Measurements from ENCODE around the gene HS3ST6.
"Not testable (repeated sequence)": the region's sequence is repeated elsewhere in the genome, so short reads cannot be mapped to it uniquely, and the experiment has no call there.

The HS3ST6 gene

DNA sequence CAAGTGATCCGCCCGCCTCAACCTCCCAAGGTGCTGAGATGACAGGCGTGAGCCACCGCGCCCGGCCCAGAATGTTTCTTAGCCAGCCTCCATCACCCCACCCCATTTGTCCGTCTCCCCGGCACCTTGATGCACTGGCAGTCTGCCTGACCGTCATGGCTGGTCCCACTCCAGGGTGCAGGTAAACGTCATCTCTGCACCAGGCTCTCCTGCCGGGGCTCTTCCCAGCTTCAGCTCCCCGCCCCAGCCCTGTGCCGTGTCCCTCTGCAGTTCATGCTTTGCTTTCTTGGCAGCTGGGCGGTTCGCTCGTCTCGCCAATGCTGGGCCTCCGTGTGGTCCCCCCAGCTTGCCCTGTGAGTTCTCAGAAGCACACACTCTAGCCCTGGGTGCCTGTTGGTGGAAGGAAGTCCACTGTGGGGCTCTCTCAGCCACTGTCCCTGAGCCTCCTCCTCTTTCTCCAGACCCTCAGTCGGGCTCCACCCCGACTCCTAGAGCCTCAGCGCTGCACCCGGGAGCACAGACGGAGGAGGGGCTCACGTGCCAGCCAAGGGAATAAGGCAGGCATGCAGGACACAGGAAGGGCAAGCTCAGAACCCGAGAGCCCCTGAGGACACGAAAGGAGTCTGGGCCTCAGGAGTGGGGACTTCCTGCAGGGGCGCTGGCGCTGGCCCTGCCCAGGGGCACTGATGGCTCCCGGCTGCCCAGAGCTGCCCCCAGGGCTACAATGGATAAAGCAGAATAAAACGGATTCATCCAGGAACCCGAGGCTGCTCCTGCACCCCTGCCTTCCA is 12.0 kb downstream of the HS3ST6 start:
- no peak for DNase-seq

DNA sequence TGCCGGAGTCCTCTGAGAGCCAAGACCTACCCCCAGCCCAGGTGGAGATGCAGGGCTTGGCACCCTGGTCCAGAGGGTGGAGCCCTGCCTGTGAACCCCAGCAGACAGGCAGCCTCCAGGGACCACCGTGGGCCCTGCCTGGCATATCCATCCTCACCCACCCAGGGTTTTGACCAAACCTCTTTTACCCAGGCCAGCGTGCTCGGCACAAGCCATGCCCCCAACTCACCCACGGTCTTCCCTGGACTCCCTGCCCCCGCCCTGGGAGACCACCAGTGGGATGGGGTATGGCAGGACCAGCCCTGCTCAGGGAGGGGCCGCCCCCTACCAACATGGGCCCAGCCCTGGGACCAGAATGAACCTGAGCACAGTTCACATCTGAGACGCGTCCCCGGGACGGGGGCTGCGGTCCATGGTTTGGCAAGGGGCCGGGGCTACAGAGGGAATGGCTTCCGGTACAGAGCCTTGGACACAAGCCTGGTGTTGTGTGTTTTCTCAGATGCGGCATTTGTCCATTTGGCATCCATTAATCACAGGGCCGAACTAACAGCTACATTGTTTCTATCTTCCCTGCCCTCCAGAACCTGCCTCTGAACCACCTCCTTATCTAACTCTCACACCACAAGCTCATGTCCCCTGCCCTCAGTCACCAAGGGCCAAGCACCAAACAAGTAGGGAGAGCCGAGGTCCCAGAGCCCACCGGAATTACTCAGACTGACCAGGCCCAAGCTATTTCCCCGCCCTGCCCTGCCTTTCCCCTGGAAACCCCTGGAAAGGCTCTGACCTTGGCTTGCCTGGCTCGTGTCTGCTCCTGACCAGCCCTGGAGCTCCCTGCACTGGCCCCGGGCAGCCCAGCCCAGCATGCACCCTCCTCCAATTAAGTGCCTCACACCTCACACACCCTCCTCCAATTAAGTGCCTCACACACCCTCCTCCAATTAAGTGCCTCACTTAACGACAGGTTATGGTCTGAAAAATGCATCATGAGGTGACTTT is 14.1 kb downstream of the HS3ST6 start:
- DNase-seq = no peak

DNA sequence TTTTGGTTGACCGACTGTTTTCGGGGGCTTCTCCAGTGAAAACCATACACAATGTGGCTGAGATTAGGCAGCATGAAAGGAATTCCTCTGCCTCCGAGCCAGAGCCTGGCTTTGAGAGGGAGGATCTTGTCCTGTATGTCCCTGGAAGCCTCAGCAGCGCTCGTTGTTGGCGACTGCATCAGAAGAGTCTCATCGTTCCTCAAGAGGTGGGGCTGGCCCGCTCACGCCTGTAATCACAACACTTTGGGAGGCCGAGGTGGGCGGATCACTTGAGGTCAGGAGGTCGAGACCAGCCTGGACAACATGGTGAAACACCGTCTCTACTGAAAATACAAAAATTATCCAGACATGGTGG is 15.0 kb downstream of the HS3ST6 start:
- DNase-seq = no peak

DNA sequence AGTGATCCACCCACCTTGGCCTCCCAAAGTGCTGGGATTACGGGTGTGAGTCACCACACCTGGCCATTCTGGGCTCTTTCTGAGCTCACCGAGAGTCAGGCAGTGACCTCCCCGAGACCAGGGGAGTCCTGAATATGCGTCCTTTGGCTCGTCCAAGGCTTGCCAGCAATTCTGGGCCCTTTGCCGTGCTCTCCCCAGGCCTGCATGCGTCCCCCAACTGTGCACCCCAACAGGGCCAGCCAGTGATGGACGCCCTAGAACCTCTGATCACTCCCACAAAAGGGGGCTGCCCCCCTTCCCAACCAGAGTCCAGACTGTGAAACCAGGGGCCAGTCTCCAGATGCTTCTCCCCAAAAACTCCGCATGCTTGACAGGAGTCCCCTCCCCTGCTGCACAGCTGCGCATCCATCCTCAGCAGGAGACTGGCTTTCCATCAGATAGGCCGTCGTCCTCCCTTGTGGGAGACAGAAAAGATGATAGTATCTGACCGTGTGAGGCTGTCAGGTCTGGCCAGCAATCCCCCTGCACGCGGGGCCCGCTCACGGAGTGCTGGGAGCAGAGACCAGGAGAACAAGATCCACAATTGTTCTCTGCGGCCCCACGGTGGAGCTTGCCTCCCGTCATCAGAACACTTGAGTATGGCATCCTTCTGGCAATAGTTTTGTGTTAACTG is 15.5 kb downstream of the HS3ST6 start:
- no peak for DNase-seq

DNA sequence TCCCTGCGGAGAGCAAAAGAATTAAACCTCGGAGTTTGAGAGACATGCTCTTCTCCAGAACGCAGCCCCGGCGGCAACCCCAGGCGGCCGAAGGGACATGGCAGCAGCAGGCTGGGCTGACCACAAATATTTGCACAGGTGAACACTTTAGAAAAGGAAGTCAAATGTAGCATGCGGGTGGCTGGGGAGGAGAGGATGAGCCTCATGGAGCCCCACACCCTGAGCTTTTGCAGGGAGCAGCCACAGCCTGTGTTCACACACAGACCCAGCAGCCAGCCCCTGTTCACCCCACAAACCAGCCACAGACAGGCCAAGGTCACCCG is 17.8 kb downstream of the HS3ST6 start:
- DNase-seq = no peak

DNA sequence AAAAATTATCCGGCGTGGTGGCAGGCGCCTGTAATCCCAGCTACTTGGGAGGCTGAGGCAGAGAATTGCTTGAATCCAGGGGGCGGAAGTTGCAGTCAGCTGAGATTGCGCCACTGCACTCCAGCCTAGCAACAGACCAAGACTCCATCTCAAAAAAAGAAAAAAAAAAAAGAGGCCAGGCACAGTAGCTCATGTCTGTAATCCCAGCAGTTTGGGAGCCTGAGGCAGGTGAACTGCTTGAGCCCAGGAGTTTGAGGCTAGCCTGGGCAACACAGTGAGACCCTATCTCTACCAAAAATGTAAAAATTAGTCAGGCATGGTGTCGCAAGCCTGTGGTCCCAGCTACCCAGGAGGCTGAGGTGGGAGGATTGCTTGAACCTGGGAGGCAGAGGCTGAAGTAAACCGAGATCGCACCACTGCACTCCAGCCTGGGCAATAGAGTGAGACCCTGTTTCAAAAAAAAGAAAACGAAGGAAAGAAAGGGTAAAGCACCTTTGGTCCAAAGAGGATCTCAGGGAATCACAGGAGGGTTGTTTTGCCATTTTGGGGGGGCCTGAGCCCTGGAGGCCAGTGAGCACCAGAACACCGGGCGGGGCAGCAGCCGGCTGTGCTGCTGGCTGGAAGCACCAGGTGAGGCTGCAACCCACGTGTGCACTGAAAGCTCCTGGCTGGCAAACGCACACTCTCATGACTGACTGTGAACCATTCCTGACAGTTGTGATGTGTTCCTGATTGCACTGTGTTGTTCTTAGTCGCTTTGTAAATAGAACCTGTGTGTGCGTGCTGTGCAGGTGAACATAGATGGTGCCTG is 18.4 kb downstream of the HS3ST6 start:
- DNase-seq = peak; percentile 93

DNA sequence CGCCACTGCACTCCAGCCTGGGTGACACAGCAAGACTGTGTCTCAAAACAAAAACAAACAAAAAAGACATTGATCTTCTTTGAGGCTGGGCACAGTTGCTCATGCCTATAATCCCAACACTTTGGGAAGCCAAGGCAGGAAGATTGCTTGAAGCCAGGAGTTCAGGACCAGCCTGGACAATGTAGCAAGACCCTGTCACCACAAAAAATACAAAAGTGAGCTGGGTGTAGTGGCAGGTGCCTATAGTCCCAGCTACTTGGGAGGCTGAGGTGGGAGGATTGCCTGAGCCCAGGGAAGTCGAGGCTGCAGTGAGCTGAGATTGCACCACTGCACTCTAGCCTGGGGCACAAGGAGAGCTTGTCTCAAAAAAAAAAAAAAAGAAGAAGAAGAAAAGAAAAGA is 20.5 kb downstream of the HS3ST6 start:
- not testable (repeated sequence) for DNase-seq

DNA sequence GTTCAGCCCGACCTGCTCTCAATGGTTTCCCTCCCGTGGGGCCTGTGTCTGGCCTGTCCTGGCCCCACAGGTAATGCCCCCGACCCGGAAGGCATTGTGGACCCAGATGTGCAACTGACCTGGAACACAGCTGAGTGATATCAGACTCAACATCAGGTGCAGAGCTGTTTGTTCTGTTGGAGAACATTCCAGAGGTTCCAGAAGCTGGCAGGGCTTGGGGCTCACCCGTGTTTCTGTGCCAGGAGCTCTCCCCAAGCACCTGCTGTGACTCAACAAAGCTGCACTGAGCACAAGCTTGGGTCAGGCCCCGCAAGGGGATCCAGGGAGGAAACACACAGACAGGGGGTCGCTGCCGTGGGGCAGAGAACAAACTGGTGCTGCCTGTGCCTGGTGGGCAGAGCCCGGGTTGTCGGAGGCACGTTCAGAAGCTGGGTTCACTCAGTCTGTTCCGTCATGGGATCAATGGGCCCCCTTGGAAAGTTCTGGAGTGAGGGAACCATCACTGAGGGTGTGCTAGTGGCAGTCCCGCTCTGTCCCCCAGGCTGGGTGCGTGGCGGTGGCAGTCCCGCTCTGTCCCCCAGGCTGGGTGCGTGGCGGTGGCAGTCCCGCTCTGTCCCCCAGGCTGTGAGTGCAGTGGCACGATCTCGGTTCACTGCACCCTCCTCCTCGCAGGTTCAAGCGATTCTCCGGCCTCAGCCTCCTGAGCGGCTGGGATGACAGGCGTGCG is 22.1 kb downstream of the HS3ST6 start:
- no peak for DNase-seq

DNA sequence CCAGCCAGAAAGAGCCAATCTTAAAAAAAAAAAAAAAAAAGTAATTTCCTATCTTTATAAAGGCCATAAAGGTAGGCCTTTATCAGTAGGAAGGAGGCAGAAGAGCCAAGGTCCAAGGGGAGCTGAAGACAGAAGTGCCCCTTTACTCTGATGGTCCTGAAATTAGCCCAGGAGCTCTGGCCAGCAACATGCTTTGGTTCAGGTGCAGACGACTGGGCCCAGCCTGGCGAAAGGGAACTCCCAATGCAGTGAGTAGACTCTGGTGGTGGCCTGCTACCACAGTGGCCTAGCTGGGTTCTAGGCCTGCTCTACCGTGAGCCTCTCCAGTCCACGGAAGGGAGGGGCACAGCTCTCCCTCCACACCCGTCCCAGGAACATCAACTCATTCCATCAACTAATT is 23.1 kb downstream of the HS3ST6 start:
- no peak for DNase-seq

DNA sequence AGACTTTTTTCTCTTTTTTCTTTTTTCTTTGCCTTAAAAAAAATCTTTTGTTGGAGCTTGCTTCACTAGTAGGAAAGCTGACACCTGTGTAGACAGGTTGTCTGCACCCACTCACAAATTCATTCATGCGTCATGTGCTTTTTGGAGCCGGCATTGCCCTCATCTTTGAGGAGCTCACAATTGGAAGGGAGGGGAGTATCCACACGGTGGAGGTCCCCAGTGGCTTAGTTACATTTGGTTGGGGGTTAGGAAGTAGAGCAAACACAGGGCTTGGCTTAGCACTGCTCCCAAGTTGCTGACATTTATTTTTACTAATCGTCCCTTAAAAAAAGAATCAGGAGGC is 27.5 kb downstream of the HS3ST6 start:
- no peak for DNase-seq

DNA sequence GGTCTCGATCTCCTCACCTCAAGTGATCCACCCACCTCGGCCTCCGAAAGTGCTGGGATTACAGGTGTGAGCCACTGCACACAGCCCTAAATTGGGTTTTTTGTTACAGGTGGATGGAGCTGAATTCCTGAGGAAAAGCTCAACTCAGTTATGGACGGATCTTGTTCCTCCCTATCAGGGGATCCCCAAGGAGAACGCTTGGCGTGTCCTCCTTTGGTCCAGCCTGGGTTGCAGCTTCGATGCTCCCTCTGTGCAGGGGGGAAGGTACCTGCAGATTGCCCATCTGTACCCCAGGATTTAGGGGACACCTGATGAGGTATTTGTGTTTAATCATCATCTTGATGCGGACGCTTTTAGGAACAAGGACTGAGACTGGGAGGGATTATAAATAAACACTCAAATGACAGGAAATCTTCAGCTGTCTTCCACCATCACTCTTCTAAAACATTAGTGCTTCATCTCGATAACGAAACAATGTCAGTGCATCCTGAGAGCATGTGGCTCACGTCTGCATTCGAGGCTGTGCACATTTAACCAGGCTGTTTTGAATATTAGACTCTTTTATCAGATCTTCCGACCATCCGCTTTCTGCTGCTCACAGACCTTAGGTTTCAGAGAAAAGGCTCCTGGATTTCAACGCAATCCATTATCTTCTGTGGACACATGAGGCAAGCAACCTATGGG is 28.0 kb downstream of the HS3ST6 start:
- DNase-seq = no peak

DNA sequence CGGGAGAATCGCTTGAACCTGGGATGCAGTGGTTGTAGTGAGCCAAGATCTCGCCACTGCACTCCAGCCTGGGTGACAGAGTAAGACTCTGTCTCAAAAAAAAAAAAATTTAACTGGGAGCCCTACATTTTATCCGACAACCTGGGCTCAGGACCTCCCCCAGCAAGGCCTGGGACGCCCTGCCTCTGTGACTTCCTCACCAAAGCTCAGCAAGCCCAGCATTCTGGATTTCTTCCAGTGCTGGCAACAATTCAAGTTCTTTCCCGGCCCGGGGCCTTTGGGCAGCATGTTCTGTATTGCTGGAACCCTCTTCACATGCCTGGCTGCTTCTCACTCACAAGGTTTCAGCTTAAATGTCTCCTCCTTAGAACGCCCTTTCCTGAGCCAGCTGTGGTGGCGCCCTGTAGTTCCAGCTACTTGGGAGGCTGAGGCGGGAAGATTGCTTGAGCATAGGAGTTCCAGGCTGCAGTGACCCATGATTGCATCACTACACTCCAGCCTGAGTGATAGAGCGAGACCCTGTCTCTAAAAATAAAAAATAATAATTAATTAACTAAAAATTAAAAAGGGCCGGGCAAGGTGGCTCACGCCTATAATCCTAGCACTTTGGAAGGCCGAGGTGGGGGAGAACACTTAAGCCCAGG is 30.4 kb downstream of the HS3ST6 start:
- no peak for DNase-seq

DNA sequence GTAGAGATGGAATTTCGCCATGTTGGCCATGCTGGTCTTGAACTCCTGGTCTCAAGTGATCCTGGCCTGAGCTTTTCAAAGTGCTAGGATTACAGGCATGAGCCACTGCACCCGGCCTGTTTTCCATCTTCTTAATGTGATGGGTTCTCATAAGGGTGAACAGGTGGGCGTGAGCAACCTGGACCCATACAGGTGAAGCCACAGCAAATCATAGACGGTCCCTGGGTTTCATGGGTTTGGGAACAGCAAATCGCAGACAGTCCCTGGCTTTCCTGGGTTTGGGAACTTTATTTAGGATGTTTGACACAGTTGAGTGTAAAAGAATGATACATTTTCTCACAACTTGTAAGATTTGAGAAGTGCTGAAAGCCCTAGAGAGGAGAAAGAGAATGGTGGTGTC is 33.3 kb downstream of the HS3ST6 start:
- DNase-seq = no peak

DNA sequence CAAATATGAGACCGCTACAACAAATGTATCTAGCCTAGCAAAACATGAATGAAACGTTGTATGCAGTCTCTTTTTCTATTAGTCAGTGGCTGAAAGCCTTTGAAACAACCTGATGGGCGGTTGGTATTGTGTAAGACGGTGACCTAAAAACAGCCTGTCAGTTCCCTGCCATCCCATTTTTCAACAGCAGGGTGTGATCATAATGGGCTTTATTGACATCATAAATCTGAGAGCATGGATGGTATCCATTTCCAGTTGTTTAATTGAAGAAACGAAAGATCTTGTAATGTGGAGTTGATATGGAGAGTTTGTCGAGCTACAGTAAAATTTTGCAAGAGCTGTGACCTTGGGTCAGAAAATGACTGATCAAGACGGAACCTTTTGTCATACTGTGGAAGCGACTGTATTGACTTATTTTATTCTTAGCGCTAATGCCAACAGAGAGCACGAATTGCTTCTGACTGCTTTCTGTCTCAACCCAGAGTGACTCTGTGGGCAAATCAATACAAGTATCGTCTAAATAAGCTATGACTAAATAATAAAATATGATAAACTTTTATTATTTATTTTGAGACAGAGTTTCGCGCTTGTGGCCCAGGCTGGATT is 34.0 kb downstream of the HS3ST6 start:
- no peak for DNase-seq

DNA sequence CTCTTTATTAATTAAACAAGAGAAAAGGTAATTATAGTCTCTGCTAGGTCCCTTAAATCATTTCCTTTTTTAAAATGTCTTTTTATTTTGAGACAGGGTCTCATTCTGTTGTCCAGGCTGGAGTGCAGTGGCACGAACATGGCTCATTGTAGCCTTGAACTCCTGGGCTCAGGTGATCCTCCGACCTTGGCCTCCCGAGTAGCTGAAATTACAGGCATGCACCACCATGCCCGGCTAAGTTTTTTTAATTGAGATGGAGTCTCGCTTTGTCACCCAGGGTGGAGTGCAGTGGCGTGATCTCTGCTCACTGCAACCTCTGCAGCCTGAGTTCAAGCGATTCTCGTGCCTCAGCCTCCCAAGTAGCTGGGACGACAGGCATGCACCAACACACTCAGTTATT is 37.0 kb downstream of the HS3ST6 start:
- not testable (repeated sequence) for DNase-seq

DNA sequence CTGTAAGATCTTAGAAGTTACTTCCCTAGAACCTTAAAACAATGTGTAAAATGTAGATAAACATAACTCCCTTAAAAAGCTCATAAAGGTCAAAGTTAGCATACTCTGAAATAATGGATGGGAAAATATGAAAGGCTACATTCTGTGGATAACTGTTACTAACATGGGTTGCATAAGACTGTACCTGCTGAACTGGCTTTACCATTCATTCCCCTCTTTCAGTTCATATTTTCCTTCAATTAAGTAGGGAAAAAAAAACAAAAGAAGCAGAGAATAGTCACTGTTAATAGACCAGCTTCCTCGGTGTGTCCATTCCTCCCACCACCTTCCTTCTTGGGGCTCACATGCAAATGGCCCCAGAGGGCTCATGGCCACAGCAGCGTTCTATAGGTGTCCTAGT is 38.7 kb downstream of the HS3ST6 start:
- DNase-seq = no peak

DNA sequence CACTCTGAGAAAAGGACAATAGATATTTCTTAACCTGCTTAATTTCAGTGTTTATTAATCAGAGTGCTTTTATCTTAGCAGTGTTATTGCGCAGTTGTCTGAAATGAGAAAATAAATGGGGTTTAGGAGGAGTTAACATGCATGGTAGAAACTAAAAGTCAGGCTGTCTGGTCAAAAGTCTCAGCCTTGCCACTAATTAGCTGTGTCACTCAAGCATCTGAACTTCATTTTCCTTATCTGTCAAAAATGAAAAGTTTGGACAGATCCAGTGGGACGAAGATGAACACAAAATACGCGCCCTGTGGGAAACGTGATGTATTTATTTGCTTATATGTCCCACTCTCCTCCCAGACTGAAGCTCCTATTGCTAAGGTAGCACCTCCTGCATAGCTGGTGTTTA is 40.0 kb downstream of the HS3ST6 start:
- no peak for DNase-seq

DNA sequence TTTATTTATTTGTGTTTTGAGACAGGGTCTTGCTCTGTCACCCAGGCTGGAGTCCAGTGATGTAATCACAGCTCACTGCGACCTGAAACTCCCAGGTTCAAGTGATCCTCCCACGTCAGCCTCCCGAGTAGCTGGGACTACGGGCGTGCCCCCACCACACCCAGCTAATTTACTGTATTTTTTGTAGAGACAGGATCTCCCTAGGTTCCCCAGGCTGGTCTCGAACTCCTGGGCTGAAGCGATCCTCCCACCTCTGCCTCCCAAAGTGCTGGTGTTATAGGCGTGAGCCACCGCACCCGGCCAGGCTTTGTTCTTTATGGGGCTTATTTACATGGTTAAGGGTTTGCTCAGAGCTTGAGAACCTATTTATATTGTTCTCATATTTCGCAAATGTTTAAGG is 40.4 kb downstream of the HS3ST6 start:
- DNase-seq = no peak

DNA sequence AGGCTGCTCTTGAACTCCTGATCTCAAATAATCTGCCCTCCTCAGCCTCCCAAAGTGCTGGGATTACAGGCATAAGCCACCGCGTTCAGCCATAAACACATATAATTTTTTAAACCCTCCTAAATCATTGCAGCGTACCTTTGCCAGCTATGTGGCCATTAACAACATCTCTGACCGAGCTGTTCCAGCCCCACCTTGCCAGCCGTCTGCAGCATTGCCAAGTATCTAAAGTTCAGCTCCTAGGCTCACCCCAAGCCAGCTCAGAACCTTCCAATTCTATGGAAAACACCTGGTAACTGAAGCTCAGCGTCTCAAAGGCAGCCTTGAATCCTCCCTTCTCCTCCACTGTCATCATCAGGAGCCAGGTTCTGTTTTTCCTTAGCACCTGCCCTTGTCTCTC is 41.1 kb downstream of the HS3ST6 start:
- no peak for DNase-seq

DNA sequence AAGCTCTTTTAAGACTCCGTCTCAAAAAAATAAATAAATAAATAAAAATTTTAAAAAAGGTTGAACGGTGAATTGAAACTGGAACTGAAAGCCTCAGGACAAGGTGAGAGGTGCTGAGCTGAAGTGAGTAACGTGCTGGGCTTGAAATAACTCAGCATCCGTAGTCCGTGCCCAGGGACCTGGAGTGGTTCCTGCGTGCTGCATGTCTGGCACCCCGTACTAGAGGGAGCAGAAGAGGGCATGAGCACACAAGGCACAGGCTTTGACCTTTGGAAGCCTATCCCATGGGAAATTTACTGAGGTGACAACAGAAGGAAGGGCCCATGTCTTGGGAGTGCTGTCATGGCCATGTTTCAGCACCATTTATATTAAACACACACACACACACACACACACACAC is 41.7 kb downstream of the HS3ST6 start:
- DNase-seq = no peak

DNA sequence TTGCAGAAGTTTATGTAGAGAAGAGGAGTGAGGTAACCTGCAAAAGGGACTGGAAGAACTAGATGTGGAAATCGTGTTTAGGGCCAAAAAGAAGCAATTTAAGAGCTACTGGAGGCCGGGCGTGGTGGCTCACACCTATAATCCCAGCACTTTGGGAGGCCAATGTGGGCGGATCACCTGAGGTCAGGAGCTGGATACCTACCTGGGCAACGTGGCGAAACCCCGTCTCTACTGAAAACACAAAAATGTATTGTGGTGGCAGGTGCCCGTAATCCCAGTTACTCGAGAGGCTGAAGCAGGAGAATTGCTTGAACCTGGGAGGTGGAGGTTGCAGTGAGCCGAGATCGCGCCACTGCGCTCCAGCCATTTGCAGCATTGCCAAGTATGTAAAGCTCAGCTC is 42.1 kb downstream of the HS3ST6 start:
- DNase-seq = not testable (repeated sequence)

All from NCI-H2081 treated with DMSO at 0.1 percent for 48 hours (cell line).